GM12891 (cell line): ENCODE results near the gene MYL3.

Source experiments
- POLR2A ChIP-seq: IDR thresholded peaks from 2 replicates; pipeline ENCODE4 v1.6.1; 2011; ENCODE audit warnings: low read depth, low read length, control low read depth
- POLR2AphosphoS5 ChIP-seq: IDR thresholded peaks from 2 replicates; pipeline ENCODE4 v1.6.1; 2011; ENCODE audit warnings: low read depth, low read length, control low read depth
- SPI1 ChIP-seq: IDR thresholded peaks from 2 replicates; pipeline ENCODE4 v1.6.1; 2011; ENCODE audit warnings: low read depth, low read length, control low read depth
- TAF1 ChIP-seq: IDR thresholded peaks from 2 replicates; pipeline ENCODE4 v1.6.1; 2011; ENCODE audit warnings: low read depth, low read length, control low read depth

- TF ChIP-seq POLR2A (no peak), TAF1 (no peak), SPI1 (no peak), POLR2AphosphoS5 (no peak)
Observed at GRCh38 chr3:46881596-46882376, 18.5 kb upstream of the MYL3 start.
